GM18909 (cell line): ENCODE results near the gene INSIG1.

Experiments used
- ATAC-seq: cut with Tn5 transposase; IDR thresholded peaks from one replicate; pipeline ENCODE4 v1.9.1; 2021; ENCODE audit warnings: mild to moderate bottlenecking; ENCODE audit not compliant: unreplicated experiment, poor library complexity

INSIG1 gene

GRCh38 chr7:155298834-155299534 lies 1.3 kb downstream of the INSIG1 start:
- peak; percentile 75 for ATAC-seq

DNA sequence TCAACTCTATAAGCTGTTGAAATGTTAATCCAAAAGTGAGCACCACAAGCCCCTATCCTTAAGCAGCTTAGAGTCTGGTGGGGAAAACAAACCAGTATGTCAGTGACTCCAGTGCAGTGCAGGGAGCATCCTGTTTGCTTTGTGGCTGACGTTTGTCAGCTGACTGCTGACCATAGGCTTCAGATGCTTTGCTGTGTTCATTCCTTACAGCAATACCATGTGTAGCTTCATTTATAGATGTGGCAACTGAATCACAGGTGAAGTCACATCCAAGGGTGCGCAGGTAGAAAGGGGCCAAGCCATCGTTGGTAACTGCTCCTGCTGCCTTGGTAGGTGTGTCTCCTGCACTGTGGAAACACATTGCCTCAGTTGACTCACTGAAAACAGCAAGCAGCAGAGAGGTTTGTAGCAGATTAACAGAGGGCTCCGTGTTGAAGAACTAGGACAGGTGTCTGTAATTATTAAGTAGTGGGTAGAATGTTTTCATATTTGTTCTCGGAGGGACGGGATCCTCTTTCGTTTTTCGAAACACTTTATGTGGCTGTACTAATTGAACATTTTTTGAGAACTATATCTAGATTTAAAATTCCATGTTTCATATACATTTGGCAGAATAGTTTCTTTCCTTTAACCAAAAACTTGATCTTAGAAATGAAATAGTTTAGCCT lies 2.0 kb downstream of the INSIG1 start:
- no peak for ATAC-seq

DNA sequence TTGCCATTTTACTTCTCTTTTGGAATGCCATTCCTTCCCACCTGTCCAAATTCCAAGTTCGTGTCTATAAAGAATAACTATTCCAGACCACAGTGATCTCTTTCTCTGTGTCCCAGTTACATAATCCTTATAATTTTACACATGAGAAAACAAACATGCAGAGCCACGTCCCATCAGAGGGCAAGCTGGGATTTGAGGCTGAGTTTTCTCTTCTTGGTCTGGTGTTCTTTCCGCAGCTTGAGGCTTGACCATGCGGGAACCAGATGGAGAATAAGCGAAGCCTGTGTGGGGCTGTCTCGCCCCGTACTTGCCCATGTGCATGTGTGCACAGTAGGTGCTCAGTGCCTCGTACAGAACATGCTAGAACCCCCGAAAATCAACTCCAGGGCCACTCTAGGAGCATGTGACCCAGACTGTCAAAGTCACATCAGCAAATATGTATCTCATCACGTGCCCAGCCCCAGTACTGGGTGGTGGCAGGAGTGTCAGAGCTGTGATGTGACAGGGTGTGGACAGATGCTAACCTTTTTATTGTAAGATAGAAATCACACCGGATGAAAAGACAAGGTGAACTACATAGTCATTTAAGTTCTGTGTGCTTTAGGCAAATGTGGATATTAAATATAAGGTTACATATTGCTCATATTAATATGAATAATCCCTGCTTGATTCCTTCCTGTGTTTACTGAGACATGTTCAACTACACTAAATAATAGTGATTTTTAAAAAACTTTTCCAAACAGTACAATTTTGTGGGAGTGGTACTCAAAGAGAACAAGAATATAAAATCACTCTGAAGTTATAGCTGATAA lies 3.2 kb downstream of the INSIG1 start:
- ATAC-seq, result no peak

DNA sequence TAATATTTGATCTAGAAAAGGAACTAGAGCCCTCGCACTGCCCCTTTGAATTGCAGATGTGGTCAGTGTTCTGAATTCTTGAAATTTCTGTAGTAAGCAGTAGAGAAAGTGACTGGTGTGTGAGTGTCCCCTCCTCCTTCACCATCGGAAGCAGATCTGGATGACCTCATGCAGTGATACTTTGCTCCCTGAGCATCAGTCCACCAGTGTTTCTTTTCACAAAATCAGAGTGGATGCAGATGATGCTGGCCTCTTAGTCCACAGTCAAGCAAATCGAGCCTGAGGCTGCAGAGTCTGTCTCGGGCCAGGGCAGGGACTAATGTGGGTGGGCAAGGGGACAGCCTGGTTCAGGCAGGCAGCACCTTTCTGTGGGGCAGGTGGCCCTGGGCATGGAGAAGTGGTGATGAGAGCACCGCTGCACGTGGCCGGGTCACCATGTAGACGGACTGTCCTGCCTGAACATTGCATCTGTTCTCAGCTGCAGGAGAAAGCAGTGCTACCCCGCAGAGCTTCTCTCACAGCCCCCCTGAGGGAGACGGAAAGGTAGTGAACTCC lies 5.4 kb downstream of the INSIG1 start:
- ATAC-seq, result no peak

DNA sequence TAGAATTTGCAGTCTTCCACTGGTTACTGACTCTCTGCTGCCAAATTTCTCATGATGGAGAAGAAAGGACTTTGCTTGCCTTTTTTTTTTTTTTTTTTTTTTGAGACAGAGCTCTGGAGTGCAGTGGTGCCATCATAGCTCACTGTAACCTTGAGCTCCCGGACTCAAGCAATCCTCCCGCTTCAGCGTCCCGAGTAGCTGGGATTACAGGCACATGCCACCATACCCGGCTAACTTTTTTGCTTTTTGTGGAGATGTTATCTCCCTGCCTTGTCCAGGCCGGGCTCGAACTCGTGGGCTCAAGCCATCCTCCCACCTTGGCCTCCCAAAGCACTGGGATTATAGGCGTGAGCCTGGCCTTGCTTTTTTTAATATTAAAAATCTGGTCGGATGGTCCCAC lies 6.2 kb downstream of the INSIG1 start:
- no peak for ATAC-seq

GRCh38 chr7:155305231-155305904 lies 7.7 kb downstream of the INSIG1 start:
- ATAC-seq, result no peak

- no peak for ATAC-seq
These were observed 9.2 kb downstream of the INSIG1 start for GRCh38 chr7:155306673-155307470.

DNA sequence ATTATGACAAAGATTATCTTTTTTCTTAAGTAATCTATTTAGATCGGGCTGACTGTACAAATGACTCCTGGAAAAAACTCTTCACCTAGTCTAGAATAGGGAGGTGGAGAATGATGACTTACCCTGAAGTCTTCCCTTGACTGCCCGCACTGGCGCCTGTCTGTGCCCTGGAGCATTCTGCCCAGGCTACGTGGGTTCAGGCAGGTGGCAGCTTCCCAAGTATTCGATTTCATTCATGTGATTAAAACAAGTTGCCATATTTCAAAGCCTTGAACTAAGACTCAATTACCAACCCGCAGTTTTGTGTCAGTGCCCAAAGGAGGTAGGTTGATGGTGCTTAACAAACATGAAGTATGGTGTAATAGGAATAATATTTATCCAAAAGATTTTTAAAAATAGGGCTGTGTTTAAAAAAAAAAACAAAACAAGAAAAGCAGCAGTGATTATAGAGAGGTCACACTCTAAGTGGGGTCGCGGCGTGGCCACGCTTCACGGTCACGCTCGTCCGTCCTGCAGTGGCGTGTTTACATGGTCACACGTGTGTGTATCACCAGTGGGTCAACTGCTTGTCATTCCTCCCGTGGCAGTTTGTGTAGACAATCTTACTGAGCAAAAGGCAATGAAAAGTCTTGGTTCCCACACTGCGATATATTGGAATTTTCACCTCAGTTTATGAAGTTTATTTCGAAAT lies 10.8 kb downstream of the INSIG1 start:
- ATAC-seq, result no peak

- ATAC-seq, result no peak
These were observed 11.3 kb downstream of the INSIG1 start for GRCh38 chr7:155309021-155309338.

DNA sequence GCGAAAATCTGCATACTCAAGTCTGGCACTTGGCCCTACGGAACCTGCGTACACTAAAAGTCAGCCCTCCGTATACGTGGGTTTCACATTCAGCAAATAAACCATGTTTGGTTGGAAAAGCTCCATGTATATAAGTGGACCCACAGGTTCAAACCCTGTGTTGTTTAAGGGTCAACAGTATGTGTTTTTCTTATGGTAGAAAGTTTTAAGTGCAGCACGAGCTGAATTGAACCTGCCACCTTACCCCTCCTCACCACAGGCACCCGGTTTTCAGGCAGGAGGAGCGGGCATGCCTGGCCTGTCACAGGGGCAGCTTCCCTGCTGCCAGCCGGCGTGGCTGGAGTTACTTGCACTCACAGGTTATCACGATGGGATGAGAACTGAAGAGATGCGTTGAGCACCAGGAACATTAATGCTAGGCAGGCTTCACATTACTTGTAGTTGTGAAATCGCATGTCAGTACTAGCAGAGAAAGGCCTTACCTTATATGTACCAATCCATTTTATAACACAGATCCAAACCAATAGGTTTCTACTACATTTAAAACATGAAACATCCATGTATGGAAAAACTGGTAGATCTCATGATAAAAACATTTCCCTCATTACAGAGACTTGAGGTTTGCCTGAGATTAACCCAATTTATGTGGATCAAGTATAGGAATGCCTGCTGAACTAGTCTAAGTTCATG lies 12.9 kb downstream of the INSIG1 start:
- no peak for ATAC-seq

GRCh38 chr7:155311826-155312537 lies 14.3 kb downstream of the INSIG1 start:
- no peak for ATAC-seq

DNA sequence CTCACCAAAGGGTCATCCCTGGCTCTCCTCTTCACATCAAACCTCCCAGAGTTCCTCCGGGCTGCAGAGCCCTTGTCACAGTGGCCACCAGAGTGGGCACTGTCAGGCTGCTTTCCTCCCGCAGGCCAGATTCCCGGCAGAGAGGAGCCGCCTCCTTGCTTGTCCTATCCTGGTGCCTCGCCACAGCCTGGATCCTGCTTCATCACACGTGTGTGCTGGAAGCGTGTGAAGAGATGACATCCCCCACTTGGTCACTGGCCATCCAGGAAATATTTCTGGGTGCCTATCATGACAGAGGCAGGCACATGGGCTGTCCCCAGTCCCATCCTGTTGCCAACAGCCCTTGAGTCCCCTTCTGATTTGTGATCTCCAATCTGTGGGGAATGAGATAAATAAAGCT lies 15.0 kb downstream of the INSIG1 start:
- ATAC-seq, result no peak

- no peak for ATAC-seq
These were observed 15.4 kb downstream of the INSIG1 start for GRCh38 chr7:155313096-155313495.

GRCh38 chr7:155315977-155316376 lies 18.3 kb downstream of the INSIG1 start:
- ATAC-seq, result no peak

DNA sequence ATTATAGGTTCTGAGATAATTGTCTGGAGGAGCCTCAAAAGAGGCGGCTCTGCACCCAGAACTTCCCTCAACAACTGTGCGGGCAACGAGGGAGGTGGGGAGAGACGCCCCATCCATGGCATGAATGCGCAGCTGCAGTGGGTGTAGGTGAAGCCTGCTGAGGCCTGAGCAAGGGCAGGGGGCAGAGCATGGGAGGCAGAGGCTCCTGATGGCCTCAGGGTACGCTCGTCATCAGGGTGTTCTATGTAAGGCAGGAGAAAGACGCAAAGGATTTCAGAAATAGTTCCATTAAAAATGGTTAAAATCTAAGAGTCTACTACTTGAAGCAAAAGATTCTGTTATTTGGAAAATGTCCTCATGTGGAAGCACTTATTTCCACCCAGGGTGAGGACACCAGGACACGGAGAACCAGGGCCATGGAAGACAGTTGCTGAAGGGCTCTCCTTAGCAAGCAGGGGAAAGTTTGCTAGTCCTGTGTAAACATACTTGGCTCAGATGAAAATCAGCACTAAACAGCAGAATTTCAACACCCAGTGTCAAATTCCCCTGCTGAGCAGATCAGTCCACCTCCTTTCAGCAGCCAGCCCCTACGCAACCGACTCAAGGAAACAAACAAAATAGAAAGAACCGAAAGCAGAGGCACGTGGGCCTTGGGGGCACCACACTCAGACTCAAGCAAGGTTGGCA lies 18.9 kb downstream of the INSIG1 start:
- no peak for ATAC-seq

GRCh38 chr7:155317114-155317434 lies 19.4 kb downstream of the INSIG1 start:
- no peak for ATAC-seq

- no peak for ATAC-seq
These were observed 20.6 kb downstream of the INSIG1 start for GRCh38 chr7:155318245-155318644.

- no peak for ATAC-seq
These were observed 24.9 kb downstream of the INSIG1 start for GRCh38 chr7:155322530-155322929.
